GM23248 (cell line): ENCODE data around the gene HPS5. TPM values are rescaled to one million over a fixed set of nuclear protein-coding genes. Genes with fewer than 3 reads are reported as not detected.

Source experiments
- DNase-seq: peaks from one replicate; pipeline ENCODE4 v3.0.0-alpha.2; 2015
- H2AFZ ChIP-seq: fragments of 200-600 bp; sonication (generic); 2 replicates; pipeline ENCODE4 v1.6.1; 2016; ENCODE audit warnings: antibody characterized with exemption
- H3F3A ChIP-seq: fragments of 200-600 bp; sonication (generic); 2 replicates; pipeline ENCODE4 v1.6.1; 2016; ENCODE audit warnings: mild to moderate bottlenecking, antibody characterized with exemption, mixed run types; ENCODE audit not compliant: insufficient read depth
- H3K27ac ChIP-seq: fragments of 200-600 bp; sonication (generic); 2 replicates; pipeline ENCODE4 v1.5.1; 2016; ENCODE audit warnings: mild to moderate bottlenecking
- H3K27me3 ChIP-seq: fragments of 200-600 bp; sonication (generic); replicated peaks from 2 replicates; pipeline ENCODE4 v1.6.1; 2016; ENCODE audit warnings: mild to moderate bottlenecking; ENCODE audit not compliant: insufficient read depth
- H3K36me3 ChIP-seq: fragments of 200-600 bp; sonication (generic); 2 replicates; pipeline ENCODE4 v1.6.1; 2016; ENCODE audit warnings: low read depth, mild to moderate bottlenecking
- H3K4me1 ChIP-seq: fragments of 200-600 bp; sonication (generic); 2 replicates; pipeline ENCODE4 v1.6.1; 2016; ENCODE audit warnings: mild to moderate bottlenecking; ENCODE audit not compliant: insufficient read depth
- H3K4me2 ChIP-seq: fragments of 200-600 bp; sonication (generic); one replicate; pipeline ENCODE4 v1.6.1; 2016; ENCODE audit warnings: mild to moderate bottlenecking; ENCODE audit not compliant: unreplicated experiment
- H3K4me3 ChIP-seq: fragments of 200-600 bp; sonication (generic); 2 replicates; pipeline ENCODE4 v1.5.1; 2016; ENCODE audit warnings: mild to moderate bottlenecking
- H3K79me2 ChIP-seq: fragments of 200-600 bp; sonication (generic); 2 replicates; pipeline ENCODE4 v1.6.1; 2016; ENCODE audit warnings: mild to moderate bottlenecking; ENCODE audit not compliant: insufficient read depth
- H3K9ac ChIP-seq: fragments of 200-600 bp; sonication (generic); 2 replicates; pipeline ENCODE4 v1.6.1; 2016; ENCODE audit warnings: mild to moderate bottlenecking
- H3K9me2 ChIP-seq: fragments of 200-600 bp; sonication (generic); 2 replicates; pipeline ENCODE4 v1.6.1; 2016; ENCODE audit warnings: mixed run types, mild to moderate bottlenecking, moderate library complexity; ENCODE audit not compliant: insufficient read depth
- H3K9me3 ChIP-seq: fragments of 200-600 bp; sonication (generic); one replicate; pipeline ENCODE4 v1.6.1; 2017; ENCODE audit warnings: low read depth
- H4K20me1 ChIP-seq: fragments of 200-600 bp; sonication (generic); 2 replicates; pipeline ENCODE4 v1.6.0; 2016; ENCODE audit not compliant: insufficient read depth
- EZH2 ChIP-seq: fragments of 200-600 bp; sonication (generic); IDR thresholded peaks from 2 replicates; pipeline ENCODE4 v1.6.1; 2018; ENCODE audit warnings: antibody characterized with exemption, mild to moderate bottlenecking; ENCODE audit not compliant: insufficient read depth, poor library complexity, severe bottlenecking
- EZH2phosphoT487 ChIP-seq: fragments of 200-600 bp; sonication (generic); IDR thresholded peaks from 2 replicates; pipeline ENCODE4 v1.6.1; 2018; ENCODE audit warnings: antibody characterized with exemption, moderate library complexity, mild to moderate bottlenecking, low read depth; ENCODE audit not compliant: insufficient read depth
- WGBS, 2 experiments: methylation state at CpG; one replicate each; pipeline ENCODE4 v1.1.6; 2015 to 2017; ENCODE audit warnings: low lambda C conversion rate in 2 of 2, low coverage in 1 of 2; ENCODE audit errors: missing lambda C conversion rate in 2 of 2; 5-methylcytosine and 5-hydroxymethylcytosine counted together
- in situ Hi-C: fragments of 300-500 bp; cut with MboI; formaldehyde crosslinking; loops from 2 replicates; pipeline ENCODE4 v1.15.0; 2020
- polyA plus RNA-seq: library from polyadenylated mRNA; unstranded; fragments of >200 nt; fragmentation: Nextera tagmentation; extraction: Ambion mirVana; gene quantifications from 2 replicates; pipeline ENCODE4 v1.2.1, GENCODE V29; 2016
- total RNA-seq: library from RNA; depleted of rRNA; stranded (reverse); fragments of >200 nt; shearing (Covaris generic); gene quantifications from 2 replicates; pipeline ENCODE4 v1.2.3, GENCODE V29; 2014

Gene HPS5
- total and polyA plus RNA-seq, 2 experiments from 2014 or later = 20.2 to 34.9 TPM

- Histone ChIP-seq H3F3A (peaks cover 22% of the 10 kb centered on the region), H3K4me2 (no peak overlapping the region), H3K4me3 (no peak overlapping the region), H3K4me1 (peaks cover 22% of the 10 kb centered on the region), H3K36me3 (peaks cover 35% of the 10 kb centered on the region; the same call in 1 of the 2 replicates), H3K27ac (peak overlapping the region; percentile 78), H2AFZ (no peak overlapping the region), H3K9ac (no peak overlapping the region), H4K20me1 (no peaks in the 10 kb centered on the region), H3K9me3 (no peaks in the 10 kb centered on the region), H3K79me2 (peaks cover 38% of the 10 kb centered on the region), H3K9me2 (no peaks in the 10 kb centered on the region), H3K27me3 (no peaks in the 10 kb centered on the region)
- WGBS, 2 experiments = 88% methylated on average over 6 of the region's 6 CpGs
- in situ Hi-C loops = no loop called here
- DNase-seq = peak; percentile 21
- TF ChIP-seq EZH2phosphoT487 (no peak), EZH2 (no peak)
These were observed 11.1 kb downstream of the HPS5 start for GRCh38 chr11:18310800-18311340.

- no peak overlapping the region for H3K4me3 ChIP-seq
- no peak overlapping the region for H3K27ac ChIP-seq
- no peaks in the 10 kb centered on the region for H4K20me1 ChIP-seq
- H3K9me3 ChIP-seq = no peaks in the 10 kb centered on the region
- peaks cover 26% of the 10 kb centered on the region for H3K79me2 ChIP-seq
- TF ChIP-seq EZH2 (no peak), EZH2phosphoT487 (no peak)
- 94 to 99% methylated on average over 5 of the region's 5 CpGs for WGBS, 2 experiments
- peaks cover 22% of the 10 kb centered on the region for H3F3A ChIP-seq
- peaks cover 45% of the 10 kb centered on the region; the same call in 1 of the 2 replicates for H3K36me3 ChIP-seq
- in situ Hi-C loops = no loop called here
- H3K27me3 ChIP-seq = no peaks in the 10 kb centered on the region
- no peak for DNase-seq
- no peak overlapping the region for H3K4me2 ChIP-seq
- H3K9ac ChIP-seq = no peak overlapping the region
- H3K9me2 ChIP-seq = no peaks in the 10 kb centered on the region
- H2AFZ ChIP-seq = no peak overlapping the region
- H3K4me1 ChIP-seq = peaks cover 22% of the 10 kb centered on the region
These were observed 12.2 kb downstream of the HPS5 start for GRCh38 chr11:18309691-18310090.

- in situ Hi-C loops = no loop called here
- no peak for TF ChIP-seq EZH2
- no peak for TF ChIP-seq EZH2phosphoT487
- no peak for DNase-seq
These were observed 13.7 kb downstream of the HPS5 start for GRCh38 chr11:18308242-18308641.

GRCh38 chr11:18307461-18308139 lies 14.3 kb downstream of the HPS5 start:
- WGBS, 2 experiments = 81 to 84% methylated on average over 2 of the region's 2 CpGs
- Histone ChIP-seq H3K79me2 (peaks cover 17% of the 10 kb centered on the region), H3K36me3 (peaks cover 52% of the 10 kb centered on the region; the same call in 1 of the 2 replicates), H3K9me3 (no peaks in the 10 kb centered on the region), H3K27ac (no peak overlapping the region), H3K4me2 (no peak overlapping the region), H4K20me1 (no peaks in the 10 kb centered on the region), H2AFZ (no peak overlapping the region), H3K4me1 (peaks cover 12% of the 10 kb centered on the region), H3K9me2 (no peaks in the 10 kb centered on the region), H3K27me3 (no peaks in the 10 kb centered on the region), H3K9ac (no peak overlapping the region), H3F3A (peaks cover 12% of the 10 kb centered on the region), H3K4me3 (no peak overlapping the region)
- no peak for DNase-seq
- in situ Hi-C loops = no loop called here
- TF ChIP-seq EZH2phosphoT487 (no peak), EZH2 (no peak)

More at GRCh38 chr11:18308242-18308641, 13.7 kb downstream of the HPS5 start:
- Histone ChIP-seq H3K9ac (no peak overlapping the region), H3K9me3 (no peaks in the 10 kb centered on the region), H3K4me1 (peaks cover 18% of the 10 kb centered on the region), H3K4me3 (no peak overlapping the region), H2AFZ (no peak overlapping the region), H4K20me1 (no peaks in the 10 kb centered on the region), H3F3A (peaks cover 18% of the 10 kb centered on the region), H3K79me2 (peaks cover 17% of the 10 kb centered on the region), H3K36me3 (peaks cover 52% of the 10 kb centered on the region; the same call in 1 of the 2 replicates), H3K4me2 (no peak overlapping the region), H3K27ac (no peak overlapping the region), H3K9me2 (no peaks in the 10 kb centered on the region), H3K27me3 (no peaks in the 10 kb centered on the region)
- WGBS, 2 experiments = 90 to 97% methylated on average over 2 of the region's 2 CpGs
